ENCODE measurements around the gene WWOX.

GRCh38 chr16:78804058-78804735 lies 704.7 kb downstream of the WWOX start:
- no peak for TF ChIP-seq EZH2 (IDR thresholded peaks at IDR 0.05; ENCODE audit: borderline replicate concordance)
- TF ChIP-seq CTCF (IDR thresholded peaks at IDR 0.05; ENCODE audit: poor library complexity) = no peak
- TF ChIP-seq EZH2phosphoT487 (IDR thresholded peaks at IDR 0.05; ENCODE audit: low read depth, severe bottlenecking, unreplicated experiment) = no peak

Data from hepatocyte (in vitro differentiated cells).